Measurements from ENCODE around the gene PRKCB.
"Not testable (repeated sequence)": the region's sequence is repeated elsewhere in the genome, so short reads cannot be mapped to it uniquely, and the experiment has no call there.

Gene PRKCB

DNA sequence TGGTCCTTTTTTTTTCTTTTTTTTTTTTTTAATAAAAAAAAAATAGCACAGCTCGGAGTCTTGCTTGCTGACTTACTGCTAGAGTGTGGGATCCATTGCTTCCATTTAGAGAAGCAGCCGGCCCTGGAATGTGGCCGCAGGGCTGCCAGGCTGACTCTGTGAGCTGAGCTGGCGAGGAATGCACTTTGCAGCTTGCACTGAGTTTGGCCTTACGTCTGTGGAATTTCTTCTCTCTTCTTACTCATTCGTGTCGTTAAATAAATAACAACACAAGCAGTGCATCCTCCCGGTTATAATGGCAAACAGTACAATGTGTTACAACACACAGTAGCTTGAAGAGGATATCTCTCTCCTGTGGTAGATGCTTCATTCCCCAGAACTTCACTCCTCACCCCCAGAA lies 69.2 kb downstream of the PRKCB start:
- no peak for DNase-seq

DNA sequence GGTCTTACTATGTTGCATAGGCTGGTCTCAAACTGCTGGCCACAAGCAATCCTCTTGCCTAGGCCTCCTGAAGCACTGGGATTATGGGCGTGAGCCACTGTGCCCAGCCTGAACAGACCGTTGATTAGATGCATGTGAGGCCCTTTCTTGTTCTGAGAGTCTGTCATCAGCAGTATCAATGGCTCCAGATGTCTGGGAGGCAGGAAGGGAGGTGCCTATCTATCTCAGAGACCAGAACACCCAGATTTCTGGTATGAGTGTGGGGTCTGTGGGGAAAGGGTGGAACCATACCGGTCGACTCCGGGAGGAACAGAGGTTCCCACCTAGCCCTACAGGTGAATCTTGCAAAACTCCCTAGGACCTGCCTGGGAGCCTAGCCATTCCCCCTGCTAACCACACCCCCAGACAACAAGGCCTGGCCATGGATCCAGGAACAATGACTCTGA lies 71.7 kb downstream of the PRKCB start:
- no peak for DNase-seq

DNA sequence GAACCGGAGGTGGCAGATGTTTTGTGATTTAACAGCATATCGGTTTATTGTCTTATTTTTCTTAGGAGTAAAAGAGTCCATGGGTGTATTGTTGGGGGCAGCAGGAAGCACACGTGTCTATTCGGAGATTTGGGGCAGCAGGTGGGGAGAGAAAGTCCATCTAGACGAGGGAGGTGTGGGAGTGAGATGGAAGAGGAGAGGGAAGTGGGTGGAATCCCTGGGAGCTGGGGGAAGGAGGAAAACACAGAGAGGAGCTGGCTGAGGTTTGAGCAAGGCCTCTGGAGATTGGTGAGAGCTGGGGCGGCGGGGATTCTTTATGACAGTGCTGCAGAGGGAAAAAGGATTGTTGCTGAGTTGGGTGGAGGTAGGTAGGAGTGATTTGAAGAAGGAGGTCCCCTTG lies 72.1 kb downstream of the PRKCB start:
- DNase-seq = no peak

DNA sequence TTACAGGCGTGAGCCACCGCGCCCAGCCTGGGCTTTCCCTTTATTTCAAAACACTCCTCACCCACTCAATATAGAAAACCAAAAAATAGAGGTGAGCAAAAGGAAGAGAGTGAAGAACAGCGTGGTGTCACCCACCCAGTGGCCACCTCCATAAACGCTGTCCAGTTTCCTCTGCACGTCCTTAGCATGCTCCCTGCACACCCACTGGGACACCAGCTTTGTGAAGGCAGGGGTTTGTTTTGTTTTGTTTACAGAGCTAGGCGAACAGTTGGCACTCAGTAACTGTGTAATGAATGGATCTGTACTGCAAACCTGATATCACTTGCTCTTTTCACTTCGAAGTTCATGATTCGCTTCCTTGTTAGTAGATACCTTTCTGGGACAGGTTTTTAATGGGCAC lies 73.0 kb downstream of the PRKCB start:
- no peak for DNase-seq

DNA sequence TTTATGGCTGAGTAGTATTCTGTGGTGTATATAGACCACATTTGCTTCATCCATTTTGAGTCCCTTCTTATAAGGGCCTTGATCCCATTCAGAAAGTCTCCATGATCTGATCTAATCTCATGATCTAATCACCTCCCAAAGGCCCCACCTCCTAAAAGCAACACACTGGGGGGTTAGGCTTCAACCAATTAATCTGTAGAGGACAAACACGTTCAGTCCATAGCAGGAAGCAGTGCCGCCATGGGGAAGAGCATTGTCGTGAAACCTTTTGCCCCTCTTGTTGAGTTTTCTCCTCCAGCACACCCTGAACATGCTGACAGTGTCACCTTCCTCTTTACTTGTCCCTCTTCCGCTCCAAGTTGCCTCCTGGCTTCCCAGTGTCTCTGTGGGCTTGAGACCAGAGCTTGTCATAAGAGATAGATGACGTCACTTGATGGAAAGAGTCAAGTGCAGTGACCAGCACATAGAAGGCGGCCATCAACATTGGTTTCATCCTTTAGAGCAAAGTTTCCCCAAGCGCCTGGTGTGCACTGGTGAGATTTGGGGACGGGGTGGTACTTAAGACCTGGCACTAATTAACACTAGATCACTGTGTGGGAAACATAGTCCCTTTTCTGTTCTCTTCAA lies 74.1 kb downstream of the PRKCB start:
- DNase-seq = no peak

DNA sequence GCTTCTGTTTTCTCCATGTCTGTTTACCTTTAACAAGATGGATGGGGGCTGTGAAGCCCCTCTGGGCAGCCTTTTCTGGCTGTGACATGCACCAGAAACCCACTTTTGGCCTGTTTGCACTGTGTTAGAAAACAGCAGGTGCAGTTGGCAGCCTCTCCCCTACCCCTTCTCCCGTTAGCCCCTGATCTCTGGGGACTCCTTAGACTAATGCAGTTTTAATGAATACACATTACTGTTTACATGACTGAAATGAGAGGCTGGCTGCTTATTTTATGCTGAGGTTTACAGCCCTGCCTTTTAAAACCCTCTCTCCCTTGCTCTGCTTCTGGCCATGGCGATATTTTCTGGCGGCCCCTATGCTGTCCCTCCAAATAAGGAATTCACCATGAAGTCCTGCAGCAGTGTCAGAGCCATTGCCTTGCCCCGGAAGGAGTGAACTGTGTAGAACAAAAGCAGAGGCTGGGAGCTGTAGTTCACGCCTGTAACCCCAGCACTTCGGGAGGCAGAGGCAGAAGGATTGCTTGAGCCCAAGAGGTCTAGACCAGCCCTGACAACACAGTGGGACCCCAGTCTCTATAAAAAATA lies 79.3 kb downstream of the PRKCB start:
- DNase-seq = no peak

DNA sequence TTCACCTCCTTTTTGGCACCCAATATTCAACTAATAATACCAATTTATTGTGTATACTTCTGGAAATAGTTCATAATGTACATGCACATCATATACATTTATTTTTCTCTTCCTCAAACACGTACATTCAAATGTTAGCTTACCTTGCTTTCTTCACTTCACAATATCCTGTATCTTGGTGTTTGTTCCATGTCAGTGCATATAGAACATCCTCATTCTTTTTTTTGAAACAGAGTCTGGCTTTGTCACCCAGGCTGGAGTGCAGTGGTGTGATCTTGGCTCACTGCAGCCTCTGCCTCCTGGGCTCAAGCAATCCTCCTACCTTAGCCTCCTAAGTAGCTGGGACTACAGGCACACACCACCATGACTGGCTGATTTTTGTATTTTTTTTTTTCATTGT lies 80.8 kb downstream of the PRKCB start:
- DNase-seq = not testable (repeated sequence)

DNA sequence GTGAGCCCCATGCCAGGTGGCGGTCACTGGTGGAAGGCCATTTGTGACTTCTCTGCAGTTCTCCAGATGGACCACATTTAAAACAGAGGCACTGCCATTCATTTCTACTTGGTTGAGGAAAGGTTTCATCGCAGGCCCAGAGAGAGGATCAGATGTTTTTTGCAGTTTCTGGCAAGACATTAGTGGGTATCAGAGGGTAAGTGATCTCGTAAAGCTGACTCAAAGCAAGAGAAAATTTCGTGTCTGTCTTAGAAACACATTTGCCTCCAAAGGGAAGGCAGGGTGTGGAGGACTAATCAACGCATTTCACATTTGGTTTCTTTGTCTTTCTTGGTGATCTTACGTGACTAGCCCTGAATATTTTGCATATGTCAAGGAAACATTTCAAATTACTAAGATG lies 81.8 kb downstream of the PRKCB start:
- DNase-seq = no peak

DNA sequence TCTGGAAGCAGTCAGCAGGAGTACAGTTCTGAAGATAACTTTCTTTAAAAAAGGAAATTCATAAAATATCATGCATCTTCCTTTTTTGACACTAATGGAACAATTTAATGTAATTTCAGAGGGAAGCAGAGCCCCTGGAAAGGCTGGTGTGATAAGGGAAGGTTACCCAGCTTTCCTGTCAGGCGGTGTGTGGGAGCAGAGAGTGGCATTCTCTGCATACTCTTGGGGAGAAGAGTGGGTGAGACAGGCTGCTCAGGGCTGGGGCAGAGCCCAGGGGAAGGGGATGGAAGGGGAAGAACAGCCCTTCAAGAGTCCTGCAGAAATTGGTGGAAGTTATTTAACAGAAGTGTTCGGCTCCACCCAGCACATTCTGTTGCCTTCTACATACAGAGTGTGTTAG lies 84.7 kb downstream of the PRKCB start:
- DNase-seq = no peak

DNA sequence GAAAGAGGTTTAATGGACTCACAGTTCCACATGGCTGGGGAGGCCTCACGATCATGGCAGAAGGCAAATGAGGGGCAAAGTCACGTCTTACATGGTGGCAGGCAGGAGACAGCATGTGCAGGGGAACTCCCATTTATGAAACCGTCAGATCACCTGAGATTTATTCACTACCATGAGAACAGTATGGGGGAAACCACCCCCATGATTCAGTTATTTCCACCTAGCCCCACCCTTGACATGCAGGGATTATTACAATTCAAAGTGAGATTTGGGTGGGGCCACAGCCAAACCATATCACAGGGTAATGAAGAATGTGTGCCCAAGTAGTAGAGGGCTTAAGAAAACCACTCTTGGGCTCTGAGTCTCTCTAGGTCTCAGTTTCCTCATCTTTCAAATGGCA lies 85.1 kb downstream of the PRKCB start:
- no peak for DNase-seq

DNA sequence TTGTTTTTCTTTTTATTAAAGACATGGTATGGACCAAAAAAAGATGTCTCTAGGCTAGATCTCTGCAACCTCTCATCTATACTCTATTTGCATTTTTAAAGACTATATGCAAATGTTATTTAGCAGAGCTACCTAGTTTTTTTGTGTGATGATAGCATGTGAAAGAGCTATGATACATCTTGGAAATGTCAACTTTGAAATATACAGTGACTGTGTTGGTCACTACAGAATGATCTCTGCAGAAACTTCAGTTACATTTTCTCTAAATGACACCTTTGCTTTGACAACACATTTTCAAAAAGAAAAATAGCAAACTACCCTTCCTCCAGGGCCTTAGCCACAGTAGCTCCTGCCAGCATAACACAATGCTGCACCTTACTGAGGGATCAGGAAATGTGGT lies 86.6 kb downstream of the PRKCB start:
- no peak for DNase-seq

DNA sequence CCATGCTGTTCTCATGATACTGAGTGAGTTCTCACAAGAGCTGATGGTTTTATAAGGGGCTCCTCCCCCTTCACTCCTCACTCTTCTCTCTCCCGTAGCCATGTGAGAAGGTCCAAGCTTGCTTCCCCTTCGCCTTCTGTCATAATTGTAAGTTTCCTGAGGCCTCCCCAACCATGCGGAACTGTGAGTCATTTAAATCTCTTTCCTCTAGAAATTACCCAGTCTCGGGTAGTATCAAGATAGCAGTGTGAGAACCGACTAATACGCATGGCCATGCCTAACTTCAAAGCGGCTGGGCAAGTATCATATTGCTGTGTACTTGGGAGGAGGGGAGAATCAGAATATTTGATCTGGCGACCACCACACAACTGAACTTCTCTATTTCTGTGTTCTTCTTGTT lies 88.3 kb downstream of the PRKCB start:
- no peak for DNase-seq

DNA sequence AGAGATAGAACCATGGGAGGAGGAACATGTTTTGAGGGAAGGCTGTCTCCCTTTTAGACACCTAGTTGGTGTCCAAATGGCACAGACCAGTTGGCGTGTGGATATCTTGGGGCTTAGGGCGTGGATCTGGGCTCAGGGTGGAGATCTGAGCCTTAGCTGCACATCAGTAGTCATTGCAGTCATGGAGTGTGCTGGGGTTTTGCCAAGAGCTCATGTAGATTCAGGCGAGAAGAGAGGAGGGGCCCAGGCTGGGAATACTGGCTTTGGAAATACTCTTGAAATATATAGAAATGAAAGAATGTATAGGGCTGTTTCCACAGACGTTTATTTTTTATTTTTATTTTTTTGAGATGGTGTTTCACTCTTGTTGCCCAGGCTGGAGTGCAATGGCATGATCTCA lies 92.0 kb downstream of the PRKCB start:
- DNase-seq = no peak

DNA sequence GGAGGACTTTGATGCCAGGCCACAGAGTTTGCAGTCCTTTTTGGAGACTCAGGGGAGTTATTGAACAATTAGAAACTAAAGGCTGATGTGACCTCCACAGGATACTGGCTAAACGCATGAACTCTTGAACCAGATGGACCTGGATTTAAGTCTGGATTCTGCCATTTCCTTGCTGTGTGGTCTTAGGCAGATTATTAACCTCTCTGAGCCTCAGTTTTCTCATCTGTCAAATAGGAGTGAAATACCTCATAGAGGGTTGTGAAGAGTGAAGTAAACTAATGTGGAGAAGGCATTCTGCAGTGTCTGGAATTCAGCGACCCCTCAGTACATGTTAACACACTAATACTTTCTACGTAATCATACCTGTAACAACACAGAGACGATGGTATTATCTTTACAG lies 93.5 kb downstream of the PRKCB start:
- no peak for DNase-seq

DNA sequence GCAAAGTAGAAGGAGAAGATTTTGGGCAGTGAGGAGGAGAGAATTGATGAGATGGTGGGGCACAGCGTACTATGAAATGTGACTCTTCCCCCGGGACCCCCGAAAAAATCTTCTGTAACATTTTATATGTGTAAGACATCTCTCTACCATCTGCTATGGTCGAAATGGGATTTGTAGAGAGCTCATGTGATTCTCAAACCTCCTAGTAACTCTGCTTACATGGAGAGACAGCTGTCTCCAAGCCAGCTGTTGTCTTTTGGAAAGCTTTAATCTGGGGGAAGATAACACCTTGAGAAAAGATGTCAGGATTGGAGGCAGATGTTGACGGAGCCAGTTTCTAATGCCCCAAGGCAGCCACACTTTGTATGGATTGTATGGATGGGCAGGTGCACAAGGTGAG lies 94.1 kb downstream of the PRKCB start:
- no peak for DNase-seq

DNA sequence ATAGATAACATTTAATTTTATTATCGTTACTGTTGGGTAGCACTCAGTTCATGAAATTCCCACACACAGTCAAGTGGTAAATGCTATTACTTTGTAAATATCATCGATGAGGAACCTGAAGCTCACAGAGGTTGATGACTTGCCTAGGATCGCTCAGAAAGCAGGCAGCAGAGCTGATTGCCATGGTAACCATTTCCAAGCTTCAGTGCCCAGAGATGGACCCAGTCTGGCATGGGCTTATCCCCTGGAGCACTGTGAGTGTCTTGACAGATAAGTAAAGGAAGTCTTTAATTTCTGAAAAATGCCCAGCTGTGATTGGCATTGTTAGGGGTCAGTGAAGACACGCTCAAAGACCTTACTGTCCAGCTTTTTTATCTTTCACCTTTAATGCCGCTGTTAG lies 95.0 kb downstream of the PRKCB start:
- no peak for DNase-seq

DNA sequence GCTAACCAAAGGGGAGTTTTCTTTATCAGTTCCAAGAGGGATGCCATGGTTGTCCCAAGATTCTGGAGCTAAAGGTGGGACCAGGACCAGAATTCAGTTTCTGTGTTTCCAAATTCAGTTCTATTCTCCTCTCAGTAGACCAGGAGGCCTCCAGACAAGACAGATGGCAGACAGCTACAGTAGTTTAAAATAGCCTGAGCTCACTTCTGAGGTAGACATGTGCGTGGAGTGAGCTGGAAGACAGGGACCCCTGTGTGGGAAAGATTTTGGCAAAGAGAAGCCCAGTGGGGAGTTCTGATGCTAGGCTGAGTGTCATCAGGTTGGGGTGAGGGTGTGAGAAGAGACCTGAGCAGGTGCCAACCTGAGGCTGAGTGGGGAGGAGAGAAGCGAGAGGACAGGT lies 95.4 kb downstream of the PRKCB start:
- no peak for DNase-seq

DNA sequence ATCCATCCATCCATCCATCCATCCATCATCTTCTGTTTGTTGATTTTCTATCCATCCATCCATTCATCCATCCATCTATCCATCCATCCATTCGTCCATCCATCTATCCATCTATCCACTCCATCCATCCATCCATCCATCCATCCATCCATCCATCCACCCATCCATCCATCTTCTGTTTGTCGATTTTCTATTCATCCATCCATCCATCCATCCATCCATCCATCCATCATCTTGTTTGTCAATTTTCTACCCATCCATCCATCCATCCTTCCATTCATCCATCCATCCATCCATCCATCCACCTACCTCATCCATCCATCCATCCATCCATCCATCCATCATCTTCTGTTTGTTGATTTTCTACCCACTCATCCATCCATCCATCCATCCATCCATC lies 97.9 kb downstream of the PRKCB start:
- not testable (repeated sequence) for DNase-seq

DNA sequence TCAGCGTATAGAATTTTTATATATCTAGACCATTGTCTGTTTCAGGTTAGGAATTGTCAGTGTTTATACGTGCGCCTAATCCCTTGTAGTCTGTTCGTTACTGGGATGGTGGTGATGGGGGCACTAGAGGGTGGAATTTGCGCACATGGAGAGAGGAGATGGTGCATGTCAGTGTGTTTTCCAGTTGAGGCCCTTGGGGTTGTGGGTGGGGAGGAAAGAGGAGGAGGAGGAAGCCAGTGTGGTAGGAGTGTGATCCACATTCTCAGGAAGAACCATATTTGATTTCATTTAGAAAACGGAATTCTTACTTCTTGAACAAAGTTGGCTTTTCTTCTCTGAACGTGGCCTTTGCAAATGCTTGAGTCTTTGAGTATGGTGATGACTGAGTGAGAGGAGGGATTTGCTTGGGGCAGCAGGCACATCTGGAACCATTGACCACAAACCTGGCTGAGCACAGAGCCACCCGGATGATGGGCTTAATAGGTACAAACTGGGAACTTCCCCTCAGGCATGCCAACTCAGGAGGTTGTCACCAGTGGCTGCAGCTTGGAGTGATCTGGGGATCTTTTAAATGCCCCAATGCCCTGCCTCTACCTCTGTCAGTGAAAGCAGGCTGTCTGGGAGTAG lies 98.9 kb downstream of the PRKCB start:
- DNase-seq = no peak

DNA sequence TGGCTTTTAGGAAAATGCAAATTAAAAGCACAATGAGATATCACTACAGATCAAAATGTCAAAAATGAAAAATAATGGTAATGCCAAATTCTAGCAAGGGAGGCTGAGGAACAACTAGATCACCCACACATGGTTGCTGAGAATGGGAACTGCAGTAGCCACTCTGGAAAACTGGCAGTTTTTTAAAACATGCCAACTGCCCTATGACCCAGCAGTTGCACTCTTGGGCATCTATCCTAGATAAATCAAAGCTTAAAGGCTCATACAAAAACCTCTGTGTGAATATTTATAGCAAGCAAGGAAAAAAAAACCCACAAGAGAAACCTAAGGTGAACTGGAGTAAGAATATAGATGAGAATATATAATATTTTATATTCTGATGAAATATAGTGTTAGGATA lies 104.3 kb downstream of the PRKCB start:
- no peak for DNase-seq

DNA sequence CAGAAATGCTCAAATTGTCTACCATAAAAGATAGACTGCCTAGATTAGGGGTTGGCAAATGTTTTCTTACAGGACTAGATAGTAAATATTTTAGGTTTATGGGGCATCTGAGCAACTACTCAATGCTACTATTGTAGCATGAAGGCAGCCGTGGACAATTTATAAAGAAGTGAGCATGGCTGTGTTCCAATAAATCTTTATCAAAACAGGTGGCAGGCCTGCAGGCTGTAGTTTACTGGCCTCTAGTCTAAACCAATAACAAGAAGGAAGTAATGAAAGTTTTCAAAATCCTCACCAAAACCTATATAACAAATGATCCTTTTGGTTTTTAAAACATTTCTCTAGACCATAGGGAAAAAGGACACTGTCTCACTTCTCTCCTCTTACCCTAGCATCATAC lies 105.2 kb downstream of the PRKCB start:
- no peak for DNase-seq

DNA sequence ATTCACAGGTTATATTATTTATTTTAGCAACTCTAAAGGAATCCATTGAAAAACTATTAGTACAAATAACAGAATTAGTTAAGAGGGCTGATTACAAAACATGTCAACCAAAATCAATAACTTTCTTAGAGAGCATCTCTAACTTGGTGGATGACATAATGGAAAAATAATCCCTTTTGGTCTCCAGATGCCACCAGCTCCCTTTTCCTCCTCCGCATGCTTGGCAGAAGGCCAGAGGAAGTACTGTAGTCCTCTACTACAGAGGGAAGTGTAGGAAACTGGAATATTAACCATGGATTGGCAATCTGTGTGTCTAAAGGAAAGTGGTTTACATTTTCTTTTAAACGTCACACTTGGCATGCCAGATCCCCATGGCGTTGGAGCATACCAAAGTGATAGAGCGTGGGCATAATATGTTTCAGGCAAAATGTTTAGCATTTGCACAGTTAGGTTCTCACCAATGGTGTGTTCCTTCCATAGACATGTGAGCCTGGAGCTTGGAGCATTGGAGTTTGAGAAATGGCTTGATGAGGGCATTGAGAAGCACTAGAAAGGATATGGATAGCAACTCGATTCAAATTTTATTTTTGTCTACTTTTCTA lies 106.3 kb downstream of the PRKCB start:
- peak; percentile 32 to 43 for DNase-seq

DNA sequence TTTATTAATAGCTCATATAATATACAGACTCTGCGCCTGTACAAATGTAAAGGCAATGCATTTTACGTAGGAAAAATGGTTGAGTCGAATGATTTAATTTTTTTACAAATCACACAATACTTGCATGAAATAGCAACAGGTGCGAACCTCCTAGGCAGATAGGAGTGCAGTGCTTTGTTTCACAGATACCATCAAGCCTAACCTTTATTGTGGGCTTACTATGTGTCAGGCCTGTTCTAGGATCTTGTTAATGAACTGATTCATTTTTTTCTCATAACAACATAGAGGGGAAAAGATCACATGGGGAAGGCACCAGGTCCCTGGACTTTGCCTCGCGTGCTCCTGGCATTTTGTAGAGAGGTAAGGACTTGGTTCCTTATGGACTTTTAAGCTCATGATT lies 107.8 kb downstream of the PRKCB start:
- no peak for DNase-seq

DNA sequence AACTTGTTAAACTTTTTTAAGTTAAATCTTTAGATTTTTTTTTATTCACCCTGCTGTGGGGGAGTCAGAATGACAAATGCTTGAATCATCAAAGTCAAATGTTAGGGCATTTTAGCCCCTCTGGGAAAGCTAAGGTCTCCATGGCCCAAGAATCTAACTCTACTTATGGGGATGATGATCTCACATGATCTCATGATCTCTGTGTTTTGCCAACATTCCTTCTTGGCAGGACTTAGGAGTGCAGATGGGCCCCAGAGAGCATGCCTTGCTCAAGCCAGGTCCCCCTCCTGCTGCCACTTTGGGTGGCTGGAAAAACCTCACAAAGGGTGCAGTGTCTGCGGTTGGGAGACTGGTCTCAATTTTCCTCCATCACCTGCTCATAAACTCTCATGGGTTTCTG lies 108.6 kb downstream of the PRKCB start:
- DNase-seq = peak in 1 of 2 experiments; percentile 33
